Tibial artery (tissue), 4 donors: ENCODE results near the gene DMBX1.

Source experiments
- DNase-seq, 2 donors: peaks; one replicate each; pipeline ENCODE4 v3.0.0-alpha.2; 2019
- H3K27ac ChIP-seq, 2 donors: fragments of 200-600 bp; sonication (generic) in 1 of 2; 1 replicate in 1 of 2; 2 replicates in 1 of 2; pipeline ENCODE4 v1.5.1; 2018 to 2019; ENCODE audit warnings: mild to moderate bottlenecking in 1 of 2
- H3K27me3 ChIP-seq, 2 donors: fragments of 200-600 bp; sonication (generic) in 1 of 2; one replicate each; pipeline versions ENCODE4 v1.5.1 to v1.6.0; 2016 to 2019
- H3K36me3 ChIP-seq, 3 donors: fragments of 200-600 bp; sonication (generic) in 2 of 3; one replicate each; pipeline ENCODE4 v1.5.1; 2016 to 2019; ENCODE audit warnings: mild to moderate bottlenecking in 2 of 3
- H3K4me1 ChIP-seq, 4 donors: fragments of 200-600 bp; sonication (generic) in 2 of 4; 1 replicate in 3 of 4; 2 replicates in 1 of 4; pipeline ENCODE4 v1.5.1; 2016 to 2019
- H3K4me3 ChIP-seq, 2 donors: fragments of 200-600 bp; sonication (generic) in 1 of 2; 1 replicate in 1 of 2; 2 replicates in 1 of 2; pipeline ENCODE4 v1.5.1; 2018 to 2019; ENCODE audit warnings: mild to moderate bottlenecking in 2 of 2
- H3K9me3 ChIP-seq, 3 donors: fragments of 200-600 bp; sonication (generic) in 1 of 3; one replicate each; pipeline ENCODE4 v1.5.1; 2016 to 2019
- CTCF ChIP-seq, 2 experiments: fragments of 200-600 bp in 1 of 2; fragments of 450-650 bp in 1 of 2; IDR thresholded peaks; one replicate each; pipeline ENCODE4 v1.5.1; 2017 to 2019; ENCODE audit warnings: antibody characterized with exemption in 2 of 2, mild to moderate bottlenecking in 1 of 2, moderate library complexity in 1 of 2
- intact Hi-C: fragments of 100-400 bp; cut with DNase I; formaldehyde crosslinking; loops from one replicate; pipeline ENCODE4 v1.15.0; 2023; ENCODE audit warnings: low total_unique reads

The DMBX1 gene

GRCh38 chr1:46493316-46494032 is 3.8 kb downstream of the DMBX1 start:
- no peak for DNase-seq
- intact Hi-C loops, result no loop called here
- Histone ChIP-seq H3K4me3 (no peak overlapping the region), H3K9me3 (no peaks in the 10 kb centered on the region), H3K36me3 (no peaks in the 10 kb centered on the region), H3K27ac (no peak overlapping the region), H3K27me3 (peaks cover 0 to 86% of the 10 kb centered on the region in 2 donors), H3K4me1 (peaks cover 0 to 31% (median 21%) of the 10 kb centered on the region in 4 donors)
- TF ChIP-seq CTCF (IDR thresholded peaks at IDR 0.05), result no peak

GRCh38 chr1:46494910-46495309 is 5.3 kb downstream of the DMBX1 start:
- no peaks in the 10 kb centered on the region for H3K9me3 ChIP-seq
- no peaks in the 10 kb centered on the region for H3K36me3 ChIP-seq
- H3K4me3 ChIP-seq, result no peak overlapping the region
- peaks cover 0 to 16% (median 12%) of the 10 kb centered on the region in 4 donors for H3K4me1 ChIP-seq
- intact Hi-C loops, result no loop called here
- H3K27me3 ChIP-seq, result peaks cover 0 to 71% of the 10 kb centered on the region in 2 donors
- no peak for TF ChIP-seq CTCF (IDR thresholded peaks at IDR 0.05)
- no peak overlapping the region for H3K27ac ChIP-seq
- DNase-seq, result no peak

GRCh38 chr1:46495778-46496177 is 6.1 kb downstream of the DMBX1 start:
- Histone ChIP-seq H3K36me3 (no peaks in the 10 kb centered on the region), H3K27me3 (peaks cover 0 to 65% of the 10 kb centered on the region in 2 donors), H3K9me3 (no peaks in the 10 kb centered on the region), H3K4me1 (peaks cover 0 to 8% (median 3%) of the 10 kb centered on the region in 4 donors), H3K4me3 (no peak overlapping the region), H3K27ac (no peak overlapping the region)
- TF ChIP-seq CTCF (IDR thresholded peaks at IDR 0.05), result no peak
- no peak for DNase-seq
- intact Hi-C loops, result no loop called here

GRCh38 chr1:46496505-46496904 is 6.9 kb downstream of the DMBX1 start:
- no peaks in the 10 kb centered on the region for H3K9me3 ChIP-seq
- H3K36me3 ChIP-seq, result no peaks in the 10 kb centered on the region
- no peak overlapping the region for H3K27ac ChIP-seq
- H3K27me3 ChIP-seq, result peaks cover 0 to 61% of the 10 kb centered on the region in 2 donors
- no peak for DNase-seq
- intact Hi-C loops, result no loop called here
- no peak for TF ChIP-seq CTCF (IDR thresholded peaks at IDR 0.05)
- H3K4me3 ChIP-seq, result no peak overlapping the region
- H3K4me1 ChIP-seq, result peaks cover 0 to under 1% (median 0%) of the 10 kb centered on the region in 4 donors

- H3K27me3 ChIP-seq, result peaks cover 0 to 56% of the 10 kb centered on the region in 2 donors
- no peaks in the 10 kb centered on the region for H3K9me3 ChIP-seq
- no peak for DNase-seq
- H3K27ac ChIP-seq, result no peak overlapping the region
- intact Hi-C loops, result no loop called here
- H3K4me3 ChIP-seq, result no peak overlapping the region
- H3K4me1 ChIP-seq, result no peaks in the 10 kb centered on the region
- no peaks in the 10 kb centered on the region for H3K36me3 ChIP-seq
- no peak for TF ChIP-seq CTCF (IDR thresholded peaks at IDR 0.05)
Measured at GRCh38 chr1:46497020-46497419, 7.4 kb downstream of the DMBX1 start.
